Endothelial cell of umbilical vein (primary cell): ENCODE measurements around the gene TBCD. TPM values are rescaled to one million over a fixed set of nuclear protein-coding genes. Genes with fewer than 3 reads are reported as not detected.

Source experiments
- BruUV-seq: library from RNA; stranded (reverse); fragments of 400-500 nt; replicated peaks from 2 replicates; lab custom pipeline; 2021; lab: Mats Ljungman, UMichigan
- CTCF ChIA-PET: fragments of 300-600, 350-600 bp; sonication (Branson Sonifier 250); formaldehyde crosslinking; loops from one replicate; lab custom pipeline; 2021; ENCODE audit warnings: antibody characterized with exemption, inconsistent platforms; lab: Charles Lee
- POLR2A ChIA-PET: fragments of 300-600, 350-600 bp; sonication (Branson Sonifier 250); formaldehyde crosslinking; loops from one replicate; lab custom pipeline; 2021; ENCODE audit warnings: antibody characterized with exemption, inconsistent platforms; lab: Charles Lee
- DNase-seq: peaks from one replicate; pipeline ENCODE4 v3.0.0-alpha.2; 2011; ENCODE audit warnings: low read depth, low spot score
- FAIRE-seq: peaks from 2 replicates; lab custom pipeline; 2011; peaks lifted over from hg19 to GRCh38; lab: Jason Lieb, UNC
- H2AFZ ChIP-seq: 2 replicates; pipeline ENCODE4 v1.6.0; 2012; ENCODE audit warnings: low read depth, low read length, control low read depth, inconsistent platforms
- H3K27ac ChIP-seq: 2 replicates; pipeline ENCODE4 v1.5.1; 2011; ENCODE audit warnings: low read depth, mild to moderate bottlenecking, control low read depth, low read length, moderate library complexity; ENCODE audit not compliant: insufficient read depth
- H3K27me3 ChIP-seq, 2 experiments: 2 replicates each; pipeline versions ENCODE4 v1.6.0 to v1.6.1; 2011; ENCODE audit warnings: low read length in 2 of 2, mixed read lengths in 1 of 2; ENCODE audit not compliant: control insufficient read depth in 2 of 2, insufficient read depth in 2 of 2
- H3K36me3 ChIP-seq, 2 experiments: 2 replicates in 1 of 2; 3 replicates in 1 of 2; pipeline ENCODE4 v1.5.1; 2011; ENCODE audit warnings: low read length in 2 of 2, mild to moderate bottlenecking in 1 of 2, moderate library complexity in 1 of 2; ENCODE audit not compliant: control insufficient read depth in 2 of 2, insufficient read depth in 2 of 2; ENCODE audit errors: extremely low read depth in 1 of 2
- H3K4me1 ChIP-seq: 3 replicates; pipeline ENCODE4 v1.5.1; 2011; ENCODE audit warnings: mild to moderate bottlenecking, low read length; ENCODE audit not compliant: control insufficient read depth, insufficient read depth; ENCODE audit errors: extremely low read depth
- H3K4me2 ChIP-seq: 2 replicates; pipeline ENCODE4 v1.6.1; 2011; ENCODE audit warnings: low read length, control low read depth, mixed read lengths; ENCODE audit not compliant: insufficient read depth
- H3K4me3 ChIP-seq, 3 experiments: fragments of 200-600 bp in 1 of 3; sonication (generic), shearing (Covaris generic) in 1 of 3; replicated peaks in 1 of 3; 2 replicates each; pipeline ENCODE4 v1.5.1; 2011 to 2016; ENCODE audit warnings: control low read depth in 3 of 3, low read length in 3 of 3, mild to moderate bottlenecking in 2 of 3, inconsistent platforms in 1 of 3, low read depth in 1 of 3, moderate library complexity in 1 of 3; ENCODE audit not compliant: insufficient read depth in 1 of 3
- H3K79me2 ChIP-seq: 2 replicates; pipeline ENCODE4 v1.6.0; 2012; ENCODE audit warnings: low read length, inconsistent platforms; ENCODE audit not compliant: control insufficient read depth, insufficient read depth
- H3K9ac ChIP-seq: replicated peaks from 2 replicates; pipeline ENCODE3; 2011; ENCODE audit warnings: low read length, control low read depth; ENCODE audit not compliant: insufficient read depth; ENCODE audit errors: extremely low read depth
- H3K9me1 ChIP-seq: replicated peaks from 3 replicates; pipeline ENCODE4 v1.6.0; 2011; ENCODE audit warnings: mild to moderate bottlenecking, low read length; ENCODE audit not compliant: control insufficient read depth, insufficient read depth; ENCODE audit errors: extremely low read depth
- H3K9me3 ChIP-seq: replicated peaks from 2 replicates; pipeline ENCODE4 v1.5.1; 2012; ENCODE audit warnings: low read length, inconsistent platforms; ENCODE audit not compliant: control insufficient read depth, insufficient read depth
- H4K20me1 ChIP-seq: replicated peaks from 2 replicates; pipeline ENCODE3; 2011; ENCODE audit warnings: mild to moderate bottlenecking, low read length; ENCODE audit not compliant: control insufficient read depth, insufficient read depth; ENCODE audit errors: extremely low read depth
- EZH2 ChIP-seq: IDR thresholded peaks from 2 replicates; pipeline ENCODE4 v1.6.1; 2012; ENCODE audit warnings: borderline replicate concordance, low read depth, mild to moderate bottlenecking, moderate library complexity, low read length, inconsistent platforms; ENCODE audit not compliant: severe bottlenecking
- FOS ChIP-seq: IDR thresholded peaks from 2 replicates; pipeline ENCODE4 v1.6.1; 2011; ENCODE audit warnings: mild to moderate bottlenecking, low read length, moderate library complexity, borderline replicate concordance; ENCODE audit not compliant: insufficient read depth
- GATA2 ChIP-seq: IDR thresholded peaks from 2 replicates; pipeline ENCODE4 v1.7.0; 2011; ENCODE audit warnings: low read depth, mild to moderate bottlenecking, moderate library complexity, mixed read lengths, low read length; ENCODE audit not compliant: insufficient read length, insufficient read depth
- JUN ChIP-seq: IDR thresholded peaks from 2 replicates; pipeline ENCODE4 v1.6.1; 2011; ENCODE audit warnings: borderline replicate concordance, low read depth; ENCODE audit not compliant: insufficient read length, insufficient read depth
- MYC ChIP-seq: IDR thresholded peaks from one replicate; pipeline ENCODE4 v1.6.1; 2011; ENCODE audit warnings: mild to moderate bottlenecking, low read depth, low read length
- POLR2A ChIP-seq: IDR thresholded peaks from 2 replicates; pipeline ENCODE4 v1.6.1; 2012; ENCODE audit warnings: low read depth, mild to moderate bottlenecking, control low read depth, low read length
- POLR2AphosphoS5 ChIP-seq: IDR thresholded peaks from 2 replicates; pipeline ENCODE4 v1.6.1; 2012; ENCODE audit warnings: low read depth, mild to moderate bottlenecking, control low read depth, low read length, moderate library complexity; ENCODE audit not compliant: insufficient read depth
- dilution Hi-C: fragments of 300-500 bp; cut with MboI; formaldehyde crosslinking; loops from one replicate; pipeline ENCODE4 v1.15.0; 2019; ENCODE audit warnings: low sequenced_read_pairs; ENCODE audit not compliant: extremely low pct_ligation_motif_present
- intact Hi-C: fragments of 100-400 bp; cut with micrococcal nuclease; formaldehyde crosslinking; loops from one replicate; pipeline ENCODE4 v1.10.0; 2022
- polyA plus RNA-seq, 4 experiments: library from polyadenylated mRNA; depleted of rRNA in 3 of 4; stranded (reverse) in 3 of 4; unstranded in 1 of 4; fragments of >200 nt; gene quantifications; 2 replicates each; pipeline versions ENCODE4 v1.2.1 to v1.2.3, GENCODE V29; 2011 to 2012; ENCODE audit warnings: missing spikeins in 1 of 4
- total RNA-seq: library from RNA; stranded (reverse); gene quantifications from 2 replicates; pipeline ENCODE4 v1.2.3, GENCODE V29; 2021
- TF ChIP-seq, protein P1 (sequence below), 2 donors: IDR thresholded peaks; 1 replicate in 1 of 2; 2 replicates in 1 of 2; pipeline ENCODE4 v1.5.1; 2011; ENCODE audit warnings: low read length in 2 of 2, mild to moderate bottlenecking in 2 of 2, moderate library complexity in 2 of 2, control low read depth in 1 of 2, inconsistent platforms in 1 of 2, low read depth in 1 of 2; ENCODE audit not compliant: insufficient read depth in 1 of 2; ENCODE audit errors: extremely low read depth in 1 of 2
- TF ChIP-seq, protein P2 (sequence below): IDR thresholded peaks from 2 replicates; pipeline ENCODE4 v1.6.1; 2011; ENCODE audit not compliant: insufficient read depth, insufficient read length

Gene TBCD
- total and polyA plus RNA-seq, 2 donors (not counting 3 experiments of a cell fraction or from before 2014, with no cell fraction given) = 121 to 145 TPM

DNA sequence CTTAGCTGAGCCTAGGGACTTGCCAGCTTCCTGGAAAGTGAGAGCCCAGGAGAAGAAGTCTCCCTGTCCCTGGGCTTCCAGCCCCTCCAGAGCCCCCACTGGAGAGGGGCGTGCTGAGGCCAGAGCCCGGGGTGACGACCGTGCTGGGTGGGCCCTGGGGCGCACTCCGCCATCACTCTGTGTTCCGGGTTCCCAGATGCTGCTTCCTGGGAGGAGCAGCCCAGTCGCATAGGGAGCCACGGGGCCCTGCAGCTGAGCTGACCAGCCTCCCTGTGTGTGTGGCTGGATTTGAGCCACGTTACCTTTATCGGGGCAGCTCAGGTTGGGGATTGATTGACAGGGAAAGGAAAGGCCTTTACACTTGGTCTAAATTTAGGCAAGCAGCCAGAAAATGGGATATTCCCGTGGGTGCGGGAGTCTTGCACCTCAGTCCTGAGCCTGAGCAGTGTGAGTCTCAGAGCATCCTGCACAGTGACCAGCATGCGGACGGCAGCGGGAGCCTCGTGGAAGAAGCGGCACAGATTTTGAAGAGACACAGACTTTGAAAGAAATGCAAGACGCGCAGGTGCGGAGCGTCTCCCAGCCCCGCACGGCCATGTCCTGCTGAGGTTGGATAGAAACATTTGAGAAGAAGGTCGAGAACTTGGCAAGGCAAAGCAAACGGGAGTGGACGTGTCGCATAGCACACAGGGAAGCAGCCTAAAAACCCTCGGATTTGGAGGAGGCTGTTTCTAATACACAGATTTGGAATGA is 139.2 kb downstream of the TBCD start:
- Histone ChIP-seq H3K79me2 (peaks cover 18% of the 10 kb centered on the region), H3K9me1 (no peaks in the 10 kb centered on the region), H4K20me1 (no peaks in the 10 kb centered on the region), H2AFZ (no peak overlapping the region), H3K4me3 (no peak overlapping the region), H3K4me1 (peaks cover 3% of the 10 kb centered on the region), H3K27me3 (no peaks in the 10 kb centered on the region), H3K27ac (no peak overlapping the region), H3K36me3 (peaks cover 2 to 17% of the 10 kb centered on the region in 2 experiments), H3K4me2 (no peak overlapping the region), H3K9me3 (no peaks in the 10 kb centered on the region), H3K9ac (no peak overlapping the region)
- dilution Hi-C loops (no loop called here), intact Hi-C loops (no loop called here)
- no TSS peak for BruUV-seq
- DNase-seq (no peak), FAIRE-seq (no peak)
- POLR2A ChIA-PET = no interaction called here
- CTCF ChIA-PET = interaction anchor here (1.0 kb wide), 1 partner anchor 26 kb away, joined by 5 read pairs; no protein-coding TSS in a partner anchor
- no peak for TF ChIP-seq FOS
- TF ChIP-seq POLR2AphosphoS5 = no peak
- TF ChIP-seq GATA2 = no peak
- TF ChIP-seq, protein P1, sequence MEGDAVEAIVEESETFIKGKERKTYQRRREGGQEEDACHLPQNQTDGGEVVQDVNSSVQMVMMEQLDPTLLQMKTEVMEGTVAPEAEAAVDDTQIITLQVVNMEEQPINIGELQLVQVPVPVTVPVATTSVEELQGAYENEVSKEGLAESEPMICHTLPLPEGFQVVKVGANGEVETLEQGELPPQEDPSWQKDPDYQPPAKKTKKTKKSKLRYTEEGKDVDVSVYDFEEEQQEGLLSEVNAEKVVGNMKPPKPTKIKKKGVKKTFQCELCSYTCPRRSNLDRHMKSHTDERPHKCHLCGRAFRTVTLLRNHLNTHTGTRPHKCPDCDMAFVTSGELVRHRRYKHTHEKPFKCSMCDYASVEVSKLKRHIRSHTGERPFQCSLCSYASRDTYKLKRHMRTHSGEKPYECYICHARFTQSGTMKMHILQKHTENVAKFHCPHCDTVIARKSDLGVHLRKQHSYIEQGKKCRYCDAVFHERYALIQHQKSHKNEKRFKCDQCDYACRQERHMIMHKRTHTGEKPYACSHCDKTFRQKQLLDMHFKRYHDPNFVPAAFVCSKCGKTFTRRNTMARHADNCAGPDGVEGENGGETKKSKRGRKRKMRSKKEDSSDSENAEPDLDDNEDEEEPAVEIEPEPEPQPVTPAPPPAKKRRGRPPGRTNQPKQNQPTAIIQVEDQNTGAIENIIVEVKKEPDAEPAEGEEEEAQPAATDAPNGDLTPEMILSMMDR (IDR thresholded peaks at IDR 0.05; ENCODE audit: extremely low read depth in 1 of 2, insufficient read depth in 1 of 2, low read depth in 1 of 2, low read length in 2 of 2) = no peak
- TF ChIP-seq, protein P2, sequence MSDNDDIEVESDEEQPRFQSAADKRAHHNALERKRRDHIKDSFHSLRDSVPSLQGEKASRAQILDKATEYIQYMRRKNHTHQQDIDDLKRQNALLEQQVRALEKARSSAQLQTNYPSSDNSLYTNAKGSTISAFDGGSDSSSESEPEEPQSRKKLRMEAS = no peak
- no peak for TF ChIP-seq JUN
- no peak for TF ChIP-seq MYC
- no peak for TF ChIP-seq POLR2A
- no peak for TF ChIP-seq EZH2
